Measurements from ENCODE around the gene LITAFD.
"Not testable (repeated sequence)": the region's sequence is repeated elsewhere in the genome, so short reads cannot be mapped to it uniquely, and the experiment has no call there.

LITAFD gene

GRCh38 chr16:8858994-8859912, 22.9 kb upstream of the LITAFD start:
- DNase-seq = no peak

DNA sequence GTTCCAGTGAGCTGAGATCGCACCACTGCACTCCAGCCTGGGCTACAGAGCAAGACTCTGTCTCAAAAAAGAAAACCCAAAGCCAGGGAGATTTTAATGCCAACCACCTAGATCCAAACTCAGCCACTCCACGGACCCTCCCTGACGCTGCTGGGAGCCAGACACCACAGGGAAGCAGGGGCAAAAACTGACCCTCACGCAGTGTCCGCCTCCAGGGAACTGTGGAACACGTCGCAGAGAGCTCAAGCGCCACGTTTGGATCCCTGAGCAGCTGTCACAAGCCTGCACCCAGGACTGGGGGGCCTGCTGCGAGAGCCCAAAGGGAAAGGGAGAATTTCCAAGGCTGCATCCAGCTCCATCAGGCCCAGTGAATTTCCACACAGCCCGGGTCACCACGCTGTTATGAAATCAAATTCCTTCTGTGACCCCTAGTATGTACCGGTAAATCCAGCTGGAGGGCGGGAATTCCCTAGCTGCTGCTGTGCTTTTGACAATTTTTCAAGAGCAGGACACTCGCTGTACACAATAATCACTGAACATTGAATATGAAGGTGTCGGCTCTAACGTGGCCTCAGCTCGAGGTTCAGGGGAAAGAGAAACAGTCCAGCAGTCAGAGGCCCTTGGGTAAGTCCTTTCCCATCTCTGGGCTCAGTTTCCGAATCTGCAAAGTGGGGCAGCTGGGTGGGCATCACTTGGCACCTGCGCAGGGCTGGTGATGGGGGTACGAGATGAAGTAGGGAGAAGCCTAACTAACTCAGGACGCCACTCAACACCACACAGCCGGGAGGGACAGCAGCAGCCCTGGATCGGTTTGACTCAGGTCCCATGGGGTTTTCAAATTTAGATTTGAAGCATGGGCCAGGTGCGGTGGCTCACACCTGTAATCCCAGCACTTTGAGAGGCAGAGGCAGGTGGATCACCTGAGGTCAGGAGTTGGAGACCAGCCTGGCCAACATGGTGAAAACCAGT, 22.0 kb upstream of the LITAFD start:
- no peak for DNase-seq

DNA sequence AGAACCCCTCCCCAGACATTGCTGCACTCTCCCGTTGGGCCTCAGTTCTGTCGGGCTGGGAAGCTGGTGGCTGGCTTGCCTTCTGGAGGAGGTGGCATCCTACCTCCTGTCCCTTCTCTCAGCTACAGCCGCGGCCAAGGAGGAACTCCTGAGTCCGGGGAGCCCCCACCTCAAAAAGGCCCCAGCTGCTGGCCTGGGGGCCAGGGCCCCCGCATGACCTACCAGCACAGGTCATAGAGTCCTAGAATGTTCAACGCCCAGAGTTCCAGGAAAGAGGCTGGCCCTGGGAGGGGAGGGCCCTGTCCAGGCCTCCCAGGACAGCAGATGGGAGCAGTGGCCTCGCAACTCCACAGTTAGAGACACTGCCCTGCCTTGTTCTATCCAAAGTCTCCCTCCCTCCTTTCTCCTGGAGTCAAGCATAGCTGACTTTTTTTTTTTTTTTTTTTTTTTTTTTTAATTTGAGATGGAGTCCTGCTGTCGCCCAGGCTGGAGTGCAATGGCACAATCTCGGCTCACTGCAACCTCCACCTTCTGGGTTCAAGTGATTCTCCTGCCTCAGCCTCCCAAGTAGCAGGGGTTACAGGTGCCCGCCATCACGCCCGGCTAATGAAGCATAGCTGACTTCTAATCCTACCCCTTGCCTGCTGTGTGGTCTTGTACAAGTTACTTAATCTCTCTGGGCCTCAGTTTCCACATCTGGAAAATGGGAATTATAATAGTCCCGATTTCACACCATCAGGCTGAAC, 20.4 kb upstream of the LITAFD start:
- DNase-seq = no peak

DNA sequence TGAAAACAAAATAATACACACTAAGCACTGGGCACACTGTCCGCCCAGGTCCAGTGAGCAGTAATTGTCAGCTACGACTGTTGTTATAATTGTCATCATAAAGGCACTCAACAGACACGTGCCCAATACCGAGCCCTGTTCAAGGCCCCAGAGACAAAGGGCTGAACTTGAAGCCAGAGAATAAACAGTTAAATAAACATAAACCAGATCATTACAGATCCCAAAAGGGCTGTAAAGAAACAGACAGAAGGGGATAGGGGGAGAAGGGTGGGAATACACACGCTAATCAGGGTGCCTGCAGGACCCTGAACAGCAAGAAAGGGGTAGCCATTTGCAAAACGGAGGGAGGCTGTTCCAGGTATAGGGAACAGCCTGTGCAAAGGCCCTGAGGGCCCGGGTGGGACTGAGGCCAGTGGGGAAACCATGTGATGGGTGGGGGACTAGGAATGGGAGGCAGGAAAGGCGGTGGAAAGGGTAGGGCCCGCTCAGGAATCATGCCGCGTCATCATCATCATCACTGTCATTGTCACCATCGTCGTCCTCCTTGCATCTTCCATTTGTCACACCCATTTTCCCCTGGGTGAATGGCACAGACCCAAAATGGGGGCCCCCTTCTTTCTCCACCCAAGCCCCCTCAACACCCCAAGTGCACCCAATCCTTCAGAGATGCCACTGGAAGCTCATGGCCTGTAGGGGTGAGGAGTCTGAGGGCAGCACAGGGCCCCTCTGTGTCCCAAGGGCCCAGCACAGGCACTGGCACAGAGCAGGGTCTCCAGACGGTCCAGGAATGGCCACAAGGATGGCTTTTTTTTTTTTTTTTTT, 19.6 kb upstream of the LITAFD start:
- no peak for DNase-seq

DNA sequence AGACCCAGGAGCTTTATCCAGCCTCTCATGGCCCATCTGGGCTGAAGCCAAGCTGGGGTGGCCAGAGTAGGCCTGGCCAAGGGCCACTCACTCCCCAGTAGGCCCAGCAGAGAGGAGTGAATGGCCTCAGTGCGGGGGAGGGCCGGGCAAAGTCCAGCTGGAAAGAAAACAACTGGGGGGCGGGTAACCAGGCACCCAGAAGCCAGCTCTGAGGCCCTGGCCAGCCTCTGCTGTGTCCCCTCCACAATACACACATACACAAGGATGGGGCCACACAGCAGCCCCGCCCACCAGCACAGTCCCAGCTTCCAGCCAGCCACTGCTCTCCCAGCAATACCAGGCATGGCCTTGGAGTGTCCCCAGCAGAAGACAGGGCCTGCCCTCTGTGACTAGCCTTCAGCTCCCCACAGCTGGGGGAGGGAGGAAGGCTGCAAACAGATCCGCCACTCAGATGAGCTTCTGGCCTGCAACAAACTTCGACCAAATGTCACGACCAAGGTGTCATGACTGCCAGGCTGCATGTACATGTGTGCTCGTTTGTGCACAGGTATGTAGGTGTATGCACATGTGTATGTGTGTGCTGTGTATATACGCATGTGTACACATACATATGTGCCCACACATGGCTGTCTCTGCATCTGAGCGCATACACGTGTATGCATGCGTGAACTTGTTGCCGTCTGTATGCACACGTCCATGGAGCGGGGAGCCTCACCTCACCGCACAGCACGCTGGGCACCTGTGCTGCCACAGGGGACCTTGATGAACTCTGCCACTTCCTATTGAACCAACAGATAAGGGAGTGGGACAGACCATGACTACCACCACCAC, 18.3 kb upstream of the LITAFD start:
- no peak for DNase-seq

DNA sequence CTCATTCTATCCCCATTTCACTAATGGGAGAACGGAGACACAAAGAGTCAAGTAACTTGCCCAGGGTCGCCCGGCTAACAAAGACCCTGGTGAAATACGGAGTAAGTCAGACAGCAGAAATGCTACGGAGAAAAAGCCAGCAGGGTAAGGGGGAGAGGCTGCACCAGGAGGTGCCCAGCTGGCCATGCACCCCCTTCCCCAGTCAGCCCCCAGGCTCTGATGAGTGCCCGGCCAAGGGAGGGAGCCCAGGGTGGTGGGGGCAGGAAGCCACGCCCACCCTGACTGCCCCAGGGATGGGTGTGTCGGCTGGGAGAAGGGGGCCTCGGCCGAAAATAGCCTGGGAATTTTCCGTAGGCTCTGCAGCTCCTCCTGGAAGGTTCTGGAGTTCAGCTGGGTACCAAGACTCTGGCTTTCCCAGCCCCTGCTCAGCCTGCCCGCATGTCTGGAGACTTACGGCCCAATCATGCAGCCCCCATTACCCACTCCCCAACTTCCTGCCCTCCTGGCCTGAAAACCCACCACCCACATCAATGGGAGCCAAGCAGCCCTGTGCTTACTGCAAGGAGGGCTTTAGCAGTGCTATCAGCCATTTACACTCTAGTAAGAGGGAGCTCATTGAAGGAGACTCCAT, 17.6 kb upstream of the LITAFD start:
- no peak for DNase-seq

- DNase-seq = no peak
Measured at GRCh38 chr16:8865145-8865882, 16.8 kb upstream of the LITAFD start.

DNA sequence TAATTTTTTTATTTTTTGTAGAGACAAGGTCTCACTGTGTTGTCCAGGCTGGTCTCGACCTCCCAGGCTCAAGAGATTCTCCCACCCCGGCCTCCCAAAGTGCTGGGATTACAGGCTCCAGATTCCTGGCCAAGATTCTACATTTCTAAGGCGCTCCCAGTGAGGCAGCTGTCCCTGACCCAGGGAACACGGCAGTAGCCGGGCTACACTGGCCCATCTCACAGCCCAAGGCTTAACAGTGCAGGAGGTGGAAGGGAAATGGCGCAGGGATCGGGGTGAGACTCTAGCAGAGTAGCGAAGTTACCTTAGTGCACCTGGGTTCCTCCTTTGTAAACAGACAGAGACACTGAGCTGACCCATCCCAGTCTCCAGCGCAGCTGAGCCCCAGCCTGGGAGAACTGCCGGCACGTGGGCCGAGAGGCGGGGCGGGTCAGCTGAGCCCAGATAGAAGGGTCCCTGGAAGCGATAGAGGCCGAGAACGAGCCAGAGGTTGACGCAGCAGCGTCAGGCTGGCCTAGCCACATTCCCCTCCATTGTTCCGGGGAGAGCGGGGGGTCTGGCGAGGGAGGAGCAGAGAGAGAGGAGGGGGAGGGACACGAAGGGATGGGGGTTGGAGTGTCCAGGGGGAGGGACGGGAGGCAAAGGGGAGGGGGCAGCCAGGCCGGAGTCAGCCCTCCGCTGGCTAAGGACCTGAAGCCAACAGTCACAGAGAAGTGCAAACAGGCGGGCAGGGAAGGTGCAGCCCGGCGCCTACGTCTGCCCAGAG, 15.8 kb upstream of the LITAFD start:
- peak; percentile 82 for DNase-seq

DNA sequence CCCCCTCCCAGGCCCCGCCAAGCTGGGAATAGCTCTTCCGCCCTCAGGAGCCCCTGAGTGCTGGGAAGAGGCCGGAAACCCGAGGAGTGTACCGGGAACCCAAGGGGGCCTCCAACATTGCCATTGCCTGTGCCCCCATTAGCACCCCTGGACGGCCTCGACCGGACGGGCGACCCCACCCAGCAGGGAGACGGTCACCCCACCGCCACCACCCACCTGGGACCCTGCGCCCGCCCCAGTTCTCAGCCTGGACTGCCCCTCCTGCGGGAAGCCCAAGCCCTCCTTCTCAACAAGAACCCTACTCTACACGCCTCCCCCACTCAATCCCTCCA, 15.3 kb upstream of the LITAFD start:
- DNase-seq = no peak

DNA sequence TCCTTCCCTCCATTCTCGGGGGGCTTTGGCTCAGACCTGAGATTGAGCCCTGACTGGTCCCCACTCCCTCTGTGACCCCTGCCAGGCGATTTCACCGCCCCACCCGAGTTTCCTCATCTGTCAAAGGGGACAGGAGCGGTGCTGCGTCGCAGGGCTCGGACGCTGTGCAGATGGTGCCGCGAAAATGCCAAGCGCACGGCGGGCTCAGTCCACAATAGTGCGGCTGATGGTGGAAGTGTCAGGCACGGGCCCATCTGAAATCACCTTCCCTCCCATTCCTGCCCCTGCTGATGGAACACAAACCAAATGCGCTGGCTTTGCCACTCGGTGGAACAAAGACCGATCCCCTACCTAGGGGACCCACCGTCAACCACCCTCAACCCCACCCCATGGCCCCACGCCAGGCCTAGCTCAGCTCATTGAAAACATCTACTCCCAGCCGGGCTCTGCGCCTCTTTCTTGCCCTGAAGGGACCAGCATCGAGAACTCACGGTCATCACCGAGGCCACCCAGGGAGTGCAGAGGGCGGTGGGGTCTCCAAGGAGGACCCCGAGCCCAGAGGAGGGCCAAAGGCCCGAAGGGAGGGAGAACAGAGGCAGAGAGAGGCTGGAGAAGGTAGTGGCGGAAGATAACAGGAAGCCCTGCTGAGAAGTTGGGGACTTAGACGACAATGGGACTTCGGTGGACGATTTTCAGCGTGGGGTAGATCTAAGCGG, 14.8 kb upstream of the LITAFD start:
- peak; percentile 61 for DNase-seq

GRCh38 chr16:8867932-8868415, 14.2 kb upstream of the LITAFD start:
- no peak for DNase-seq

GRCh38 chr16:8868416-8869211, 13.5 kb upstream of the LITAFD start, which contains the start of gene CARHSP1:
TSS of gene CARHSP1 (minus strand) at chr16:8869006. CDS start at chr16:8859328, 9,678 bp downstream.
- peak; percentile 94 for DNase-seq

DNA sequence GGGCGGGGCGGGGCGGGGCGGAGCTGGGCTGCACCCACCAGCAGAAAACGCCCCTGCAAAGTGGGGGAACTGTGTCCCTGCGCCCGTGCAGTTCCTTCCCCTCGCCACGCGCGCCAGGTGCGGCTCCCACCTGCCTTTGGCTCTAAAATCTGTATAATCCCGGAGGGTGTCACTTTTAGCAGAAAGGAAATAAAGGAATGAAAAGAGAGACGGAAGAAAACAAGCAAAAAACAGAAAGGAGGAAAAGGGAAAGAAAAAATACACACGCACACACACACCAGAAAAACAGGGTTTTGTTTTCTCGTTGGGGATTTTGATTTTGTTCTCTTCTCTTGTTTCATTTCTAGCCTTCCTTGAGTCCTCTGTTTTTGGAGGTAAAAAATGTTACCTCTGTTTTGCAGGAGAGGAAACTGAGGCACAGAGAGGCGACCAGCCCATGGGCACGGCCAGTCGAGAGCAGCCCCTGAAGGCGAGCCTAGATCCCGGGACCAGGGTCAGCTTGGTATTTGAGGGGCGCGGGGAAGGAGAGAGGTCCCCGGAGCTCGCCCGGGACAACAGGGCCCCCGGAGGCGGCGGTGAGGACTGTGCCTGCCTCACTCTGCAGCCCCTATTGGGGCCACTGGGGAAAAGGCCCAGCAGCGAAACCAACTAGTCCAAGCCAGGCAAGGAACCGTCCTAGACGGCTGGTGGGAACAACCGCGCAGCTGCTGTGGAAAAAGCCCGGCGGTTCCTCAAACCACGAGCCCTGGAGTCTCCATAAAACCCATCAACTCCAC, 12.8 kb upstream of the LITAFD start:
- no peak for DNase-seq

DNA sequence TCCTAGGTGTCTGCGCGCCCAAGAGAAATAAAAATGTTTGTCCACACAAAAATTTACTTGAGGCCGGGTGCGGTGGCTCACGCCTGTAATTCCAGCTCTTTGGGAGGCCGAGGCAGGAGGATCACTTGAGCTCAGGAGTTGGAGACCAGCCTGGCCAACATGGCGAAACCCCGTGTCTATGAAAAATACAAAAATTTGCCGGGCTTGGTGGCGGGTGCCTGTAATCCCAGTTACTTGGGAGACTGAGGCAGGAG, 12.2 kb upstream of the LITAFD start:
- DNase-seq = not testable (repeated sequence)

DNA sequence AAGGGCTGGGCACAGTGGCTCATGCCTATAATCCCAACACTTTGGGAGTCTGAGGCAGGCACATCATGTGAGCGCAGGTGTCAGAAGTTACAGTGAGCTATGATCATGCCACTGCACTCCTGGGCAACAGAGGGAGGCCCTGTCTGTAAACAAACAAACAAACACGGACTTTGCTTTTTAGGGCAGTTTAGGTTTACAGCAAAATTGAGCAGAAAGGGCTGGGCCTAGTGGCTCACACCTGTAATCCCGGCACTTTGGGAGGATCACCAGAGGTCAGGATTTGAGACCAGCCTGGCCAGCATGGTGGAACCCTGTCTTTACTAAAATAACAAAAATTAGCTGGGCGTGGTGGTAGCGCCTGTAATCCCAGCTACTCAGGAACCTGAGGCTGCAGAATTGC, 10.1 kb upstream of the LITAFD start:
- no peak for DNase-seq

DNA sequence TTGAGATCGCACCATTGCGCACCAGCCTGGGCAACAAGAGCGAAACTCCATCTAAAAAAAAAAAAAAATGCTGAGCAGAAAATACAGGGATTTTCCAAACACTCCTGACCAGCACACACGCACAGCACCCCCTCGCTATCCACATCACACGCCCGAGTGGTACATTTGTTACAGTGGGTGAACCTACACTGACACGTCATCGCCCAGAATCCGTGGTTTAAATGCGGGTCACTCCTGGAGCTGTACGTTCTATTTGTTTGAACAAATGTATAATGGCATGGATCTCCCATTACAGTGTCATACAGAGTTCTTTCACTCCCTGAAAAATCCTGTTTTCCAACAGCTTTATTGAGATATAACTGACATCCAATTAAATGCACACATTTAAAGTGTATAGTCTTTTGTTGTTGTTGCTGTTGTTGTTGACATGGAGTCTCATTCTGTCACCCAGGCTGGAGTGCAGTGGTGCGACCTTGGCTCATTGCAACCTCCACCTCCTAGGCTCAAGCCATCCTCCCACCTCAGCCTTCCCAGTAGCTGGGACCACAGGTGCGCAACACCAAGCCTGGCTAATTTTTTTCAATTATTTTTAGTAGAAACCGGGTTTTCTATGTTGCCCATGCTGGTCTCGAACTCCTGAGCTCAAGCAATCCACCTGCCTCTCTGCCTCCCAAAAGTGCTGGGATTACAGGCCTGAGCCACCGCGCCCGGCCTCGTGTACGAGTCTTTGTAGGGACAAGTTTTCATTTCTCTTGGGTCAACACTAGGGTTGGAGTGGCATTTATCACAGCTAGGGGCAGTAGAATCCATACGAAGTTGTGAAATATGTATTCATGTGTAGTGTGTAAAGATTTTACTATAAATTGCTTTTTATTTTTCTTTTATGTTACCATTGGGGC, 8.9 kb upstream of the LITAFD start:
- DNase-seq = no peak
